HG02973 (cell line): Measurements from ENCODE around the gene B4GALNT4.
A peak's percentile ranks its signal among the peaks of the same experiment; 100 is the strongest.
"Not testable (repeated sequence)": the region's sequence is repeated elsewhere in the genome, so short reads cannot be mapped to it uniquely, and the experiment has no call there.

Source experiments
- ATAC-seq: cut with Tn5 transposase; IDR thresholded peaks from one replicate; pipeline ENCODE4 v1.9.1; 2021; ENCODE audit warnings: moderate library complexity; ENCODE audit not compliant: unreplicated experiment

The B4GALNT4 gene

DNA sequence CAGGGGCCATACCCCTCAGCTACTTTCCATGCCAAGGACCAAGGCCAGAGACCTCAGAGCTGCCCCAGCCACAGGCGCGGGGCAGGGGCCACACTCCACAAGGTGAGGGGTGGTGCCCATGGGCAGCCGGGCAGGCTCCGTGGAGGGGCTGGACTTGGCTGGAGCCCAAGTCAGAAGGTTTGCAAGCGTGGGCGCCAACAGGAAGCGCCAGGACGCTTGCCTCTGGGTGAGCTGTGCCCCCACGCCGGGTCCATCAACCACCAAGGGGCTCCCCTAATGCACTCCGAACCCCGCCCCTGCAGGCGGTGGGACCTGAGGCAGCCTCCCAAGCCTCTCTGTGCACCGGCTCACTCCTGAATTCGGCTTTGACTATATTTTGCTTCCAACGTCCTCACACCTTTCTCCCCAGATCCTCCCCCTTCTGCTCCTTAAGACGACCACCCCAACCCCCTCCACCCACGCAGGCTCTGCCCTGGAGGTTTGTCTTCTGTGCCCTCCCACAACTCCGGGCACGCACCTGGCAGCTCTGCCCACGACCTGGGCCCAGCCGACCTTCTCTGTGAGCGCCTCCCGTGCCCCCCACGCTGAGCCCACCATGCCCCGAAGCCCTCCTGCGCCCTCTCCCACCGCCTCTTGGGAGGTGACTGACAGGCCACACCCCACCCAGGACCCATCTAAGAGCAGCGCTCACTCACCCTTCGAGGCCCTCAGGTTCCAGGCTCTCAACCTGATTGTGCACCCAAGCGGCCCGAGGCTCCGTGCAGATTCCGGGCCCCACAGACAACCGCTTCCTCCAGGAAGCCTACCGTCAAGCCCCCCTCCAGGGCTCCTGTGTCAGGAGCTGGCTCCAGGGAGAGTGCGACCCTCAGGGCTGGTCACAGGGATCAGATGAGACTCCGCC is 22.1 kb downstream of the B4GALNT4 start:
- no peak for ATAC-seq

DNA sequence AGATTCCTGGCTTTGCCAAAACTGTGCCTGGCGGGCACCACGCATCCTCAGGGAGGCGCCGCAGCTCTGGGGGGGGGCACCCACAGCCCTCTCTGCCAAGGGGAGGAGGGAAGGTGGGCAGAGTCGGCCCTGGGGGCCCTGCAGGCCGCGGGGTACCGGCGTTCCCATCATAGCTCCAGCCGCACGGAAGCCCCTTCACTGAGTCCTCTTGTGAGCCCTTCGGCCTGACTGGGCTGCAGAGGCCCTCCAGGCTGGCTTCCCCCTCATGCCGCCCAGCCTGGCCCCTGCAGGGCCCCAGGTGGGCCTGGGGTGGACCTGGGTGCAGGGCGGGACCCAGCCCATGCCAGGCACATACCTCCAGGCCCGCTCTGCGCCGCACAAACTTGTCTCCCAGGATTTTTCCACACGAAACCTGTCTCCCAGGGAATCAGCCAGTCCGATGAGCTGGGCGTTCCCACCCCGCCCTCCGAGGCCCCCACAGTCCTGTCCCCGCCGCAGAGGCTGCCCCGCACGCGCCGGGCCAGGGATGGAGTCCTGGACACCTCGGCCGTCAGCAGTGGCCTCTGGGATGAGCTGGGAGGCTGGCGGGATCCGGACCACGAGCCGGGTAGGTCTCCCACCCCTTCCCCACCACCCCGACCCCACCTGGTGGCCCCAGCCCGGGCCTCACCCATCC is 22.9 kb downstream of the B4GALNT4 start:
- ATAC-seq, result no peak

DNA sequence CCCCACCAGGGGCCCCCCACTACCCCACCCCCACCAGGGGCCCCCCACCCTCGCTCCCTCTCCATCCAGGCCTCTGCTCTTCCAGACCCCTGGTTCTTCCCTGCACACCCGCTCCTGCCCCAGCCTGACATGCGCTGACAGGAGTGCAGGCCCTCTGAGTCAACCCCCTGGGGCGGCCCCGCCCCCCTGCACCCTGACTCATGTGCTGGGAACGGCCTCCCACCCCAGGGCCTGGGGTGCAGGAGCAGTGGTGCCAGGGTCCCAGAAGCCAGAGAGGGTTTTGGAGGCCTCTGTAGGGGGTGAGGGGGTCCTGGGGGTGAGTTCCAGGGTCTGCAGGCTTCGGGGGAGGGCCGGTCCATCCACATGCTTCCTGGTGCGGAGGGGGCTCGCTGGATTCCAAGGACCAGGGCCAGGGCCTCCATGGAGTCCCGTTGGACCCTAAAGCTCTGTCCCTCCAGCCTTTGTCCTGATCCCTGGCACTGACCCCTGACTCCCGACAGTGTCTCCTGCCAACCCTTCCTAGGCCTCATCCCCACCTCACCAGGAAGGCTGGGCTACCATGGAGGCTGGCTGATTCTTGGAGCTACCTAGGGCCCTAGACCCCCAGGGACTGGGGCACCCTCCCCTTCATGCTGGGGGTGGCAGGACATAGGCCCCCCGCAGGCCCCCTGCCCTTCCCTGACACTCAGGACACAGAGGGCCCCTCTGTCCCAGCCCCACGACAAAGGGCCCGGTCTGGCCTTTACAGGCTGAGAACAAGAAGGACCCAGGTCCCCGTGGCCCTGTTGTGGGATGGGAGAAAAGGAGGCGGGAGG is 24.1 kb downstream of the B4GALNT4 start:
- ATAC-seq, result no peak

DNA sequence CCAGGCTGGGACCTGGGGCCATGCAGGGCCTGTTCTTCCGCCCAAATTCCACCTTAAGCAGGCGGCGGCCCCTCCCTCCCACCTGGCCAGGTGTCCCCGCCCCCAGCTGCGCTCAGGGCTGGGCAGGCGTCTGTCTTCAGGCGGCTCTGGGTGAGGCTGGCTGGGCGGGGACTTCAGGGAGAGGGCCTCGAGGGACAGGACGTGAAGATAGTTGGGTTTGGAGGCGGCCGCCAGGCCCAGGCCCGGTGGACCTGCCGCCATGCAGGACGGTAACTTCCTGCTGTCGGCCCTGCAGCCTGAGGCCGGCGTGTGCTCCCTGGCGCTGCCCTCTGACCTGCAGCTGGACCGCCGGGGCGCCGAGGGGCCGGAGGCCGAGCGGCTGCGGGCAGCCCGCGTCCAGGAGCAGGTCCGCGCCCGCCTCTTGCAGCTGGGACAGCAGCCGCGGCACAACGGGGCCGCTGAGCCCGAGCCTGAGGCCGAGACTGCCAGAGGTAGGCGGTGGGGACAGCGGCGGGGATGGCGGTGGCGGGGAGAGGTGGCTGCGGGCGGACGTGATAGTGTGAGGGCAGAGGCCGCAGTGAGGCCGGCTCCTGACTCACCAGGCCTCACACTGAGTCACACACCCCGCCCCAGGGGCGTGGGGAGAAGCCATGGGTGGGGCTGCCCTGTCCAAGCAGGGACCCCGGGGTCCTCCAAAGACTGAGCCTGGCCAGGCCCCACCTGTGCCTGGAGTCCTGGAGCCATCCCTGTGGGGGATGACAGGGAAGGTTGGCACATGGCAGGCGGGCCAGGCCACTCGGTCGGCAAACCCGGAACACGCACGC is 24.9 kb downstream of the B4GALNT4 start, which contains the start of gene PKP3:
Gene PKP3 (plus strand): TSS at position 176 of the 824 bp plus-strand sequence. CDS start 84 bp downstream, at position 260.
- no peak for ATAC-seq

DNA sequence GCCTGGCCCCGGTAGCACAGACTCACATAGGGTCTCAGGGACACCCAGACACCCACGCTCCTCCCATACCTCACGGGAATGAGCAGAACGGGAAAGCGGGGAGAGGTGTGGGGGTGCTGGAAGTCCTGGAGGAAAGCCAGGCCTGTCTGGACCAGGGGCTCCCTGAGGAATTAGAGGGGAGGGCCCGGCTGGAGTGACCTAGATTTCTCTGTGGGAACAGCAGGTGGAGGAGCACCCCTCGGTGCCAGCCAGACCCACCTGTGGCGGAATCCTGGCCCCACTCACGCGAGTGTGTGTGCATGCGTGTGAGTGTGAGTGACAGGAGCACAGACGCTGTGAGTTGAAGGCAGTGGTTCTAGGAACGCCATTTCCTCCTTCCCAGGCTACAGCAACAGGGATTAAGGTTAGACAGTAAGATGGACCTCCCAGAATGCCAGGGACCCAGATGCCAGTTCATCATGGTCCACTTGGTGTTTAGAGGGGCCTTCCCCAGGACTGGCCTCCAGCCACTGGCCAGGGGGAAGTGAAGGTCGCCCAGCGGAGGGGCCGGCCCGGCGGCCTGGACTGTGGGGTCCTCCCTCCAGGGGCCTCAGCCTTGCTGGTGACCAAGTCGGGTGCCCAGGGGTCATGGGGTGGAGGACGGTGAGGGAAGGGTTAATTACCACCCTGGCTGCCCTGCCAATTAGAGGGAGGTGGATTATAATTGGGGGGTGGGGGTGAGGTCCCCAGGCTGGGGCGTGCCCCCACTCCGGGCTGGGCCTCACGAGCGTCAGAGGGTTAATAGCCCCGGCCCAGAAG is 25.8 kb downstream of the B4GALNT4 start:
- ATAC-seq, result no peak

DNA sequence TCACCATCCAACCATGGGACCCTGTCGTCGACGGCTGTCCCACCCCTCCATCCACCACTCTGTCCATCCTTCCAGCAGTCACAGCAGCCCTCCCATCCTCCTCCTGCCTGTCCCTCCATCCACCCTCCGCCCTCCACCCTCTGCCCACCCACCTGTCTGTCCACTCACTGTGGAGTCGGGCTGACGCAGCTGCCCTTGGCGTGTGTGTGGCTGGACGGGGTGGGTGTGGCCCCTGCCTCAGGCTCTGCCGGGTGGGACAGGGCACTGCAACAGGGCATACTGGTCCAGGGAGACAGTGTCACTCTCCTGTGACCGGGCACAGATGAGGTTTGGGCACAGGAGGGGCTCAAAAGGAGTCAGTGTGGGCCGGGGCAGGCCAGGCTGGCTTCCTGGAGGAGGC is 26.6 kb downstream of the B4GALNT4 start:
- ATAC-seq, result no peak

DNA sequence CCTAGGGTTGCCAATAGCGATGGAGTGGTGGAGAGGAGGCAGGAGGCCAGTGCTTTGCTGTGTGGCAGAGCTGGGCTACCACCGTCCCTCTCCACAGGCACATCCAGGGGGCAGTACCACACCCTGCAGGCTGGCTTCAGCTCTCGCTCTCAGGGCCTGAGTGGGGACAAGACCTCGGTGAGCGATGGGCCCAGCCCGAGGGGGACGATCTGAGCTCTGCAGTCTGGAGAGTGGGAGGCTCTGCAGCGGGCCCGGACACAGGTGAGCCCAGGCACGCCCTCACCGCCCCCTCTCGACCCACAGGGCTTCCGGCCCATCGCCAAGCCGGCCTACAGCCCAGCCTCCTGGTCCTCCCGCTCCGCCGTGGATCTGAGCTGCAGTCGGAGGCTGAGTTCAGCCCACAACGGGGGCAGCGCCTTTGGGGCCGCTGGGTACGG is 27.2 kb downstream of the B4GALNT4 start:
- no peak for ATAC-seq

DNA sequence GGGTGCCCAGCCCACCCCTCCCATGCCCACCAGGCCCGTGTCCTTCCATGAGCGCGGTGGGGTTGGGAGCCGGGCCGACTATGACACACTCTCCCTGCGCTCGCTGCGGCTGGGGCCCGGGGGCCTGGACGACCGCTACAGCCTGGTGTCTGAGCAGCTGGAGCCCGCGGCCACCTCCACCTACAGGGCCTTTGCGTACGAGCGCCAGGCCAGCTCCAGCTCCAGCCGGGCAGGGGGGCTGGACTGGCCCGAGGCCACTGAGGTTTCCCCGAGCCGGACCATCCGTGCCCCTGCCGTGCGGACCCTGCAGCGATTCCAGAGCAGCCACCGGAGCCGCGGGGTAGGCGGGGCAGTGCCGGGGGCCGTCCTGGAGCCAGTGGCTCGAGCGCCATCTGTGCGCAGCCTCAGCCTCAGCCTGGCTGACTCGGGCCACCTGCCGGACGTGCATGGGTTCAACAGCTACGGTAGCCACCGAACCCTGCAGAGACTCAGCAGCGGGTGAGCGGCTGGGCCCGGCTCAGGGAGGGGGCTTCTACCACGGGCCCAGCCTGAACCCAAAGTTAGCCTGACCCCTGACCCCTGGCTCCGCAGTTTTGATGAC is 27.7 kb downstream of the B4GALNT4 start:
- peak; percentile 57 for ATAC-seq

DNA sequence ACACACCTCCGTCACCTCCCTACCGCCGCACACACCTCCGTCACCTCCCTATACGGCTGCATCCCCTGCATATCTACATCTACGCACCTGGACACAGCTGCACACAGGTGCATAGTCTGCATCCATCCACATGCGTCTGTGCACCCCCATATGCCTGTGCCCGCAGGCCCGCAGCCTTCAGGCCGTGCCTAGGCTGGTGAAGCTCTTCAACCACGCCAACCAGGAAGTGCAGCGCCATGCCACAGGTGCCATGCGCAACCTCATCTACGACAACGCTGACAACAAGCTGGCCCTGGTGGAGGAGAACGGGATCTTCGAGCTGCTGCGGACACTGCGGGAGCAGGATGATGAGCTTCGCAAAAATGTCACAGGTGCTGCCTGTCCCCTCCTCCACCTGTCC is 29.5 kb downstream of the B4GALNT4 start:
- no peak for ATAC-seq

DNA sequence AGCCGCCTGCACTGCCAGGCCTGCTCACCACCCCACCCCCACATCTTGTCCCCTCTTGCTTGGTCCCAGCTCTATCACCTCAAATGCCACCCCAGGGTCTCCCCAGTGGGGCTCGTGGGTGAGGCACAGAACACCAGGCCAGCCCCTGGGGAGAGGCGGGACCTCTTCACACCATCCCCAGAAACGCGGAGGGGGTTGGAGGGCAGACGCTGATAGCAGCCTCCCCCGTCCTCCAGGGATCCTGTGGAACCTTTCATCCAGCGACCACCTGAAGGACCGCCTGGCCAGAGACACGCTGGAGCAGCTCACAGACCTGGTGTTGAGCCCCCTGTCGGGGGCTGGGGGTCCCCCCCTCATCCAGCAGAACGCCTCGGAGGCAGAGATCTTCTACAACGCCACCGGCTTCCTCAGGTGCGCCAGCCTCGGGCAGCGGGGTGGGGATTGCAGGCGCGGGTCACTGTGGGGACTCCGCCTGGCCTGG is 30.5 kb downstream of the B4GALNT4 start:
- ATAC-seq, result no peak

DNA sequence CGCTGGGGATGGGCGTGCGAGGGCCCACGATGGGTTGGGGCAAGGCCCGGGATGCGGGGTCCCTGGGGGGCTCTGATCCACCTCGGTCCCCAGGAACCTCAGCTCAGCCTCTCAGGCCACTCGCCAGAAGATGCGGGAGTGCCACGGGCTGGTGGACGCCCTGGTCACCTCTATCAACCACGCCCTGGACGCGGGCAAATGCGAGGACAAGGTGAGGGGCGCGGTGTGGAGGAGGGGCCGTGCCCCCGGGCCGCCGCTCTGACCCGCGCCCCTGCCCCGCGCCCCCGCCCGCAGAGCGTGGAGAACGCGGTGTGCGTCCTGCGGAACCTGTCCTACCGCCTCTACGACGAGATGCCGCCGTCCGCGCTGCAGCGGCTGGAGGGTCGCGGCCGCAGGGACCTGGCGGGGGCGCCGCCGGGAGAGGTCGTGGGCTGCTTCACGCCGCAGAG is 31.0 kb downstream of the B4GALNT4 start:
- no peak for ATAC-seq

DNA sequence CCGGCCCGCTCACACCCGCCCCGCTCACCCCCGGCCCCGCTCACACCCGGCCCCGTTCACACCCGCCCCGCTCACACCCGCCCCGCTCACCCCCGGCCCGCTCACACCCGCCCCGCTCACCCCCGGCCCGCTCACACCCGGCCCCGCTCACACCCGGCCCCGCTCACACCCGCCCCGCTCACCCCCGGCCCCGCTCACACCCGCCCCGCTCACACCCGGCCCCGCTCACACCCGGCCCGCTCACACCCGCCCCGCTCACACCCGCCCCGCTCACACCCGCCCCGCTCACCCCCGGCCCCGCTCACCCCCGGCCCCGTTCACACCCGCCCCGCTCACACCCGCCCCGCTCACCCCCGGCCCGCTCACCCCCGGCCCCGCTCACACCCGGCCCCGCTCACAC is 31.9 kb downstream of the B4GALNT4 start:
- not testable (repeated sequence) for ATAC-seq

DNA sequence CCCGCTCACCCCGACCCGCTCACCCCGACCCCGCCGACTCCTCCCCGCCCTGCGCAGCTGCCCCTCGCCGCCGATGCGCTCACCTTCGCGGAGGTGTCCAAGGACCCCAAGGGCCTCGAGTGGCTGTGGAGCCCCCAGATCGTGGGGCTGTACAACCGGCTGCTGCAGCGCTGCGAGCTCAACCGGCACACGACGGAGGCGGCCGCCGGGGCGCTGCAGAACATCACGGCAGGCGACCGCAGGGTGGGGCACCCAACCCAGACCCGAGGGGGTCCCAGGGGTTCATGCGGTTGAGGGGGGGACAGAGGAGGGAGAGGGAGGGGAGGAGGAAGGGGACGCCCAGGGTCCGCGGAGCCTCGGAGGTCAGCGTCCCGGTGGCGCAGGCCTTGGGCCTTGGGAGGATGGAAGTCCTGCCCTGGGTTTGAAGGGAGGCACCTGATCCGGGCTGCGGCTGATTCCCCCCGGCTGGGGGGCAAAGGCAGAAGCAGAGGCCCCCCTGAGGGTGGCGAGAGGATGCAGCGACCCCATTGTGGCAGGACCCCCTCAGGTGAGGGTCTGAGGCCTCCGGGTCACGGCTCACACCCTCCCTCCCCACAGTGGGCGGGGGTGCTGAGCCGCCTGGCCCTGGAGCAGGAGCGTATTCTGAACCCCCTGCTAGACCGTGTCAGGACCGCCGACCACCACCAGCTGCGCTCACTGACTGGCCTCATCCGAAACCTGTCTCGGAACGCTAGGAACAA is 33.9 kb downstream of the B4GALNT4 start:
- no peak for ATAC-seq

DNA sequence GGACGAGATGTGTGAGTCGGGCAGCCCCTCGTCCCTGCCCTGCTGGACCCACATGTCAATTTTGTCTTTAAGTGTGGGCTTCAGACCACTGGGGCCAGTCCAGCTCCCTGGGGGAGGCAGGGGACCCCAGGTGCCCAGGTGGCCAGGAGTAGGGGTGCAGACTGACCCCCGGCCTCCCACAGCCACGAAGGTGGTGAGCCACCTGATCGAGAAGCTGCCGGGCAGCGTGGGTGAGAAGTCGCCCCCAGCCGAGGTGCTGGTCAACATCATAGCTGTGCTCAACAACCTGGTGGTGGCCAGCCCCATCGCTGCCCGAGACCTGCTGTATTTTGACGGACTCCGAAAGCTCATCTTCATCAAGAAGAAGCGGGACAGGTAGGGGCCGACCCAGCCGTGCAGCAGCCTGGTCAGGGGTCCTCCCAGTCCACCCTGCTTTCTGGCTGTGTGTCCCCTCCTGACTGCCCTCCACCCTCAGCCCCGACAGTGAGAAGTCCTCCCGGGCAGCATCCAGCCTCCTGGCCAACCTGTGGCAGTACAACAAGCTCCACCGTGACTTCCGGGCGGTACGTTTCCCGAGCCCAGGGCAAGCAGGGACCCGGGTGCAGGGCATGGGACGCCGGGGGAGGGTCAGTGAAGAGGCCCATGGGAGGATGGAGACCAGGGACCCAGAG is 34.6 kb downstream of the B4GALNT4 start:
- ATAC-seq, result no peak

DNA sequence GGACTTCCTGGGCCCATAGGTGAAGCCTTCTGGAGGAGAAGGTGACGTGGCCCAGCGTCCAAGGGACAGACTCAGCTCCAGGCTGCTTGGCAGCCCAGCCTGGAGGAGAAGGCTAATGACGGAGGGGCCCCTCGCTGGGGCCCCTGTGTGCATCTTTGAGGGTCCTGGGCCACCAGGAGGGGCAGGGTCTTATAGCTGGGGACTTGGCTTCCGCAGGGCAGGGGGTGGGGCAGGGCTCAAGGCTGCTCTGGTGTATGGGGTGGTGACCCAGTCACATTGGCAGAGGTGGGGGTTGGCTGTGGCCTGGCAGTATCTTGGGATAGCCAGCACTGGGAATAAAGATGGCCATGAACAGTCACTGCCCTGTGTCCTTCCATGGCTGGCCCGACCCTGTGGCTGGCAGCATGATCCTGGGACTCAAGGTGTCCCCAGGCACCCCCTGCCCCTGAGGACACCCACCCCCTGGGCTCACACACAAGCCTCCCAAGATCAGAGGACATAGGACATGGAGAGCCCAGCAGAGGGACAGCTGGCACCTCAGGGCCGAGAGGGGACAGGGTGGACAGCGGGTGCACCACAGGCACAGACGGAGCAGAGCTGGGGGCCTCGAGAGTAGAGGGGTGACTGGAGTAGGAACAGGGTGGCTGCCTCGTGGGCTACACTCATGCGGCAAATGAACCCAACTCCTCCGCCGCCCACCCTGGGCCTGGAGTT is 35.4 kb downstream of the B4GALNT4 start:
- no peak for ATAC-seq

DNA sequence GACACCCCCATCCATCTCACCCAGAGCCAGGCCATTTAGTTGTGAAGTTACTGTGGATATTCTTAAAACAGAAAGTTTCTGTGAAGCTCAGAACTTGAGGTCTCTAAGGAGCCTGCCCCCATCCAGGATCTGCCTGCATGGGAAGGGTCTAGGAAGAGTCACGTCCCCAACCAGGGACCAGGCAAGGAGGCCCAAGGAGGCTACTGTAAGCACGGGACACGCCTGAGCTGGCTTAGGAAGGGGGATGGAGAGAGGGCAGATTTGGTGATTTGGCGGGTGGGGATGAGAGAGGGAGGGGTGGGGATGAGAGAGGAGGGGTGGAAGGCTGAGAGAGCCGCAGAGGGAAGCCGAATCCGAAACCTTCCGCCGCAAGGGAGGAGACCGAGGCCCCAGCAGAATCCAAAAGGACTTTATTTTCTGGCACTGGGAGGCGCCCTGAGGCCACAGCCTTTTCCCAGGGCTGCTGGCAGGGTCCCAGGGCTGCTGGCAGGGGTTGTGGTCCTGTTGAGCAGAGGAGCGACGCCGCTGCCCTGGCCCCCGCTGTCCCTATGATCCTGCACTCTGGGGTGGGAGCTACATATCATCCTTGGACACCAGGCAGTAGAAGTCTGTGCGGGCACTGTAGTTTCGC is 36.1 kb downstream of the B4GALNT4 start:
- no peak for ATAC-seq
